ENCODE measurements around the gene BCL11B.

BCL11B gene

DNA sequence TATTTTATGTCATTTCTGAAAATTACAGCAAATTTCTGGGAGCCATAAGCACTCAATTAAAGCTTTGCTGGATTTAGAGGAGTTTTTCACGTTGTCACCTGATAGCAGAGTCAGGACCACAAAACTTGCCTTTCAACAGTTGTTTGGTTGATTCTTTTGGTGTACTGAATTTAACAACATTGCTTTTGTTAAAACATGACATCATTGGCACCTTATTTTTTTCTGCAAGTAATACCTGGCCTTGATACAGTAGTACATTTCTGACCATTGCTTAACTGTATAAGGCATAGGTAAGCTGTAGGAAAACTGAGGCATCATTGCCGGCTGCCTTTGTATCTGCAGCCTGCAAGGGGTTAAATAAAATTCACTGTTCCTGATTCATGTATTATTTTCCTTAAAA lies 4.5 kb upstream of the BCL11B start:
- TF ChIP-seq, protein P1, sequence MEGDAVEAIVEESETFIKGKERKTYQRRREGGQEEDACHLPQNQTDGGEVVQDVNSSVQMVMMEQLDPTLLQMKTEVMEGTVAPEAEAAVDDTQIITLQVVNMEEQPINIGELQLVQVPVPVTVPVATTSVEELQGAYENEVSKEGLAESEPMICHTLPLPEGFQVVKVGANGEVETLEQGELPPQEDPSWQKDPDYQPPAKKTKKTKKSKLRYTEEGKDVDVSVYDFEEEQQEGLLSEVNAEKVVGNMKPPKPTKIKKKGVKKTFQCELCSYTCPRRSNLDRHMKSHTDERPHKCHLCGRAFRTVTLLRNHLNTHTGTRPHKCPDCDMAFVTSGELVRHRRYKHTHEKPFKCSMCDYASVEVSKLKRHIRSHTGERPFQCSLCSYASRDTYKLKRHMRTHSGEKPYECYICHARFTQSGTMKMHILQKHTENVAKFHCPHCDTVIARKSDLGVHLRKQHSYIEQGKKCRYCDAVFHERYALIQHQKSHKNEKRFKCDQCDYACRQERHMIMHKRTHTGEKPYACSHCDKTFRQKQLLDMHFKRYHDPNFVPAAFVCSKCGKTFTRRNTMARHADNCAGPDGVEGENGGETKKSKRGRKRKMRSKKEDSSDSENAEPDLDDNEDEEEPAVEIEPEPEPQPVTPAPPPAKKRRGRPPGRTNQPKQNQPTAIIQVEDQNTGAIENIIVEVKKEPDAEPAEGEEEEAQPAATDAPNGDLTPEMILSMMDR (IDR thresholded peaks at IDR 0.05): no peak

DNA sequence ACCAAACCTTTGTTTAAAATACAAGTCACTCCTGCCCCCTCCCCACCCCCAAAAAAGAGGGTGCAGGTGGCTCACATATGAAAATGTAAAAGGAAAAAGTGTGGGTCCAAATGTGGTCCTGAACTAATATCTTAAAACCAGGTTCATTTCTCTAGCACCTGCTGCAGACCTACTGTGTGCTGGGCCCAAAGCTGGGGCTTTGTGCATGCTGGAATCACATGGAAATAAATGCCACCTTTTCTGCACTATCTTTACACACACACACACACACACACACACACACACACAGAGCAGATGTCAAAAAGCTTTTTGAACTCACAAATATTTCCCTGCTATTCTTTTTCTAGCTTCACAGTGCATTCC lies 3.2 kb upstream of the BCL11B start:
- TF ChIP-seq, protein P1 (IDR thresholded peaks at IDR 0.05): no peak

DNA sequence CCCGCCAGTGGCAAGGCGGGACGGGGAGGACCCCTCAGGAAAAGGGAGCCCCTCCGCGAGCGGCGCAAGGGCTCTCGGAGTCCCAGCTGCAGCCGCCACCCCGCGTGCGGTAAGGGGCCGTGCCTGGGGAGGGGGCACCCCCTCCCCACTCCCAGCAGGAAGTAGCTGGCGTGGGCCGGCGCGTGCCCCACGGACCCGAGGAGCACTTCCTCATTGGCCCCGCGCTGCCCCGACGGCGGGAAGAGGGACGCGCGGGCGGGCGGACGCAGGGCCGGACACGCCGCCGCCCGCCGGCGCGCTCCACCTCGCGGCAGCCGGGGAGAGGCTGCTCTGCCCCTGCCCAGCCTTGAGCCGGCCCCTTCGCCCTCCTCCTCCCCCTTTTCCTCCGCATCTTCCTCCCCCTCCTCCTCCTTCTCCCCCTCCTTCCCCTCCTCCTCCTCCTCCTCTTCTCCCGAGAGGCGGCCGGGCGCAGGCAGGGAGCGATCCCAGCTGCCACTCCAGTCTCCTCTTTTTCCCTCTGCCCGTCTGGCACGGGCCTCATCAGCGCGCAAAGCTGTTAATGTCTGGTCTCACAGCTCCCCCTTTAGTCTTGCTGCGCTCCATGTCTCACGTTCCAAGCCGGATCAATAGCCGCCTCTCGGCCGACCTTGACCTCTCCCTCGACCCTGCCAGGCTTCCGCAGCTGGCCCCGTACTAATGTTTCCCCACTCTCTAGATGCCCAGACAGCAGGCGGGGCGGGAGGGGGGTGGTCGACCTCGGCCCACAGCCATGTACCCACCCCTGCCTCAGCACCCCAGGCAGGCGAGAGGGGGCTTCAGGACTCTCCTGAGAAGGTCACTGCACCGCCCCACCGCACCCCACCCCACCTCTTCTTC lies 2.6 kb upstream of the BCL11B start:
- TF ChIP-seq, protein P1 (IDR thresholded peaks at IDR 0.05): peak; percentile 63

DNA sequence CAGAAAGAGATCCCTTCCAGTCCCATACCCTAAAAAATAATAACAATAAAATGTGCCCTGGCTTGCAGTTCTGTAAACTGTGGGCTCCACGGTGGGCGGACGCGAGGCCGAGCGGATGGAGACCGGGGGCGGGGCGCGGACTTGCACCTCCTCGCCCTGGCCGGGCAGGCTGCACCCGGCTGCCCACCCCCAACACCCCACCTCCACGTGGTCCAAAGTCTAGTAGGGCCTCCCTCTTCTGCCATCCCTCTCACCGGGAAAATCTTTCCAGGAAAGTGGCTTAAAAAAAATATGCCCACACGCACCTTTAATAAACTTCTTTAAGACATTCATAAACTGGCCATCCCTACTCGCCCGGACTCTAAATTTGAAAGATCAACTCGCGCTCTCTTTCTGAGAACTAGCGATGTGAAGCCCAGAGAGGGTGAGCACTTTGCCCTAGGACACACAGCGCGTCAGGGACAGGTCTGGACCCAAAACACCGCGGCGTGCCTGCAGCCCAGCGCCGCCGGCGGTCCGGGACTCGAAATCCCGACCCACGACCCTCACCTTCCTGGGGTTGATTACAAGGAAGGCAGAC lies 1.9 kb upstream of the BCL11B start:
- TF ChIP-seq, protein P1 (IDR thresholded peaks at IDR 0.05): no peak

DNA sequence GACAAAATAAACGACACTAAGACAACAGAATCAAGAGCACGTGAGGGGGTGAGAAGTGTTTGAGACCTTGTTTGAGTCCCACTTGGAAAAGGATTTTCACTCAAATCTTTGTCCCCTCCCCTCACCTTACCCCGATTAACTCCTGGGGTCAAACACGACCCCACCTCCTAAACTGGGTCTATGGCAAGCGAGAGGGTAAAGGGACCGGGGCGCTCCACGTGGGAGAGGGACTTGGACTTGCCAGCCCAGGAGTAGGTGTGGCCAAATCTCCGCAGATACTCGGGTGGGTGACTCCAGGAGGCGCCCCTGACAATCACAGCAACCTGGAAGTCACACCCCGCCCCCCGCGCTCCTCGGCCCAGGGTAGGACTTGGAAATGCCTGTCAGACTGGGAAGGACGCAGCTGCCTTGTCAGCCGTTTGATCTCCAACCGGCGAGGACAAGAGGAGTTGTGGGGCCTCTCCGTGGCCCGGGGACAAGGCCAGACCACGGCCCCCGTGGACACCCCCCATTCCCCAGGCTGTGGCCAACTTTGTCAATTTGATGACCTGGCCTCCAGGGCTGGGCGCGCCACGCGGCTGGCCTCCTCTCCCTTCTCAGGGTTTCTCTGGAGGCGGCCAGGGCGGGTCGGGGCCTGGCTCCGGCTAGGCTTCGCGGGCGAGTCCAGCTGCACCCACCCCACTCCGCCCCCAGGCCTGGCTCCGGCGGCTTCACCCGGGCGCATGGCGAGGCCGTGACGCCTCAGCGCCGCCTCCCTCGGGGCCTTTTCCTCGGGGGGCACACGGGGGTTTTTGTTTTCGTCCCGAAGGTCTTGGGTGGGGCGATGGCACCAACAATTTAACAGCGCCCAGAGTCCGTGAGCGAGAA lies 1.1 kb upstream of the BCL11B start:
- TF ChIP-seq, protein P1 (IDR thresholded peaks at IDR 0.05): no peak

DNA sequence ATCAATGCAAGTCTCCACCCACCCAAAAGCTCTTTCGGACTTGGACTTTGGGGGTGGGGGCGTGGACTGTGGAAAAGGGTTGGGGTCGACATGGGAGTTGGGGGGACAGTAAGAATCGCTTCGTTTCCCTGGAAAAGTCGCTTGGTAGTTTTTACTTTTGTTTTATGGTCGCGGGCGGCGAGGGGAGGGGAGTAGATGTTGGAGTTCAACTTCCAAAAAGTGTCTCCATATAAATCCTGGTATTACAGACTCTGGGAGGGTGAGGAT lies 568 bp upstream of the BCL11B start:
- TF ChIP-seq, protein P1 (IDR thresholded peaks at IDR 0.05): no peak

DNA sequence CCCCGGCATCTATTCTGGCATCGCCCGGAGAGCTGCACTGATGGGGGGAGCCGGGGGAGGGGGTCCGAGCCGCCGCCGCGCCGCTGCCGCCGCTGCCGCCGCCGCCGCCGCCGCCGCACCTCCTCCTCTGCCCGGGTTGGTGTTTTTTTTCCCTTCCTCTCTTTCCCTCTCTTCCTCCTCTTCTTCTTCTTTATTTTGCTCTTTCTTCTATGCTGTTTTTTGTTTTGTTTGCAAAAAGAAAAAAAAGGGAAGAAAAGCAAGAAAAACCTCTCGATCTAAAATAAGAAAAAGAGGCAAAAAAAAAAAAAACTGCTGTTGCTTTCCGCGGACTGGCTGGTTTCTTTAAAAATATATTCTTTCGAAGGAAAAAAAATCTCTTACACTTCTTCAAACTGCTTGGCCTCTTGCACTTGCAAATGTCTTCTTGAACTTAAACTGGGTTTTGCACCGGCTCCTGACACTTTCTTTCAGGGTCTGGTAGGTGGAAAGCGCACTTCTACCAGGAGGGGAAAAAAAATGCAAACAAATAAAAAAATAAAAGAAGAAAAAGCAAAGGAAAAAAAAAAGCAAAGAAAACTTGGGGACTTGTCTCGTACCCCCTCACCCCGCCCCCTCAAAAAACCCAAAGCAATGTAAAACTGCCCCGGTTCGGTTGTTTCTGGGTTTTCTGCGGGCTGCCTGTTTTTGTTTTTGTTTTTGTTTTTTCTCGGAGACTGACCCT lies 616 bp downstream of the BCL11B start:
- TF ChIP-seq, protein P1 (IDR thresholded peaks at IDR 0.05): no peak

Data from LNCAP (cell line).